K562 (cell line): Measurements from ENCODE around the gene SHB. TPM values are rescaled to one million over a fixed set of nuclear protein-coding genes. Genes with fewer than 3 reads are reported as not detected.

ENCODE experiments used
- ATAC-seq: fragments of 200-7000 bp; cut with Tn5 transposase; 3 replicates; pipeline ENCODE4 v1.9.1; 2020; ENCODE audit warnings: moderate library complexity
- BruUV-seq: library from RNA; stranded (reverse); fragments of 400-500 nt; replicated peaks from 2 replicates; lab custom pipeline; 2021; lab: Mats Ljungman, UMichigan
- CTCF ChIA-PET: fragments of 300-600 bp; formaldehyde crosslinking; extraction: SDS; loops from one replicate; lab custom pipeline; 2021; ENCODE audit warnings: low intra/inter-chr PET ratio; lab: Yijun Ruan, JAX
- POLR2A ChIA-PET: fragments of 300-600, 350-650 bp; sonication (Branson Sonifier 250); formaldehyde crosslinking; extraction: SDS; loops from one replicate; lab custom pipeline; 2021; ENCODE audit warnings: antibody characterized with exemption, inconsistent platforms; lab: Yijun Ruan, JAX
- DNase-seq, 4 experiments: peaks; one replicate each; pipeline versions ENCODE4 v3.0.0 to v3.0.0-alpha.2; 2011 to 2018; ENCODE audit warnings: low spot score in 3 of 4, mixed read lengths in 3 of 4; ENCODE audit errors: extremely low read depth in 1 of 4
- FAIRE-seq: peaks from 2 replicates; lab custom pipeline; 2011; peaks lifted over from hg19 to GRCh38; lab: Jason Lieb, UNC
- H2AFZ ChIP-seq: 2 replicates; pipeline ENCODE4 v1.6.0; 2011; ENCODE audit warnings: low read depth, low read length, control low read depth, inconsistent platforms
- H3K27ac ChIP-seq: fragments of 200-600 bp; 3 replicates; pipeline ENCODE4 v1.8.0; 2011; ENCODE audit warnings: low read depth, mild to moderate bottlenecking, control low read depth, inconsistent platforms, low read length, moderate library complexity, mixed read lengths; ENCODE audit errors: extremely low read depth
- H3K27me3 ChIP-seq, 2 experiments: fragments of 300-600 bp in 1 of 2; 2 replicates in 1 of 2; 3 replicates in 1 of 2; pipeline versions ENCODE4 v1.6.0 to v1.8.0; 2011; ENCODE audit warnings: inconsistent platforms in 2 of 2, low read length in 2 of 2, mild to moderate bottlenecking in 1 of 2, mixed read lengths in 1 of 2, moderate library complexity in 1 of 2; ENCODE audit not compliant: control insufficient read depth in 2 of 2, insufficient read depth in 2 of 2
- H3K36me3 ChIP-seq: fragments of 300-600 bp; 3 replicates; pipeline ENCODE4 v1.8.0; 2011; ENCODE audit warnings: mild to moderate bottlenecking, low read length, inconsistent platforms; ENCODE audit not compliant: control insufficient read depth, insufficient read depth
- H3K4me1 ChIP-seq, 2 experiments: fragments of 200-600 bp in 1 of 2; replicated peaks in 1 of 2; 2 replicates in 1 of 2; 3 replicates in 1 of 2; pipeline versions ENCODE4 v1.5.1 to v1.8.0; 2011; ENCODE audit warnings: inconsistent platforms in 2 of 2, low read length in 2 of 2, mild to moderate bottlenecking in 1 of 2, mixed read lengths in 1 of 2, moderate library complexity in 1 of 2; ENCODE audit not compliant: control insufficient read depth in 2 of 2, insufficient read depth in 2 of 2
- H3K4me2 ChIP-seq: 2 replicates; pipeline ENCODE4 v1.6.1; 2011; ENCODE audit warnings: low read length, control low read depth, inconsistent platforms, mixed read lengths; ENCODE audit not compliant: insufficient read depth
- H3K4me3 ChIP-seq: fragments of 200-600 bp; sonication (generic), shearing (Covaris generic); 2 replicates; pipeline ENCODE4 v1.5.1; 2016; ENCODE audit warnings: control low read depth, inconsistent platforms
- H3K79me2 ChIP-seq: fragments of 200-600 bp; 3 replicates; pipeline ENCODE4 v1.8.0; 2011; ENCODE audit warnings: low read length, inconsistent platforms; ENCODE audit not compliant: control insufficient read depth, insufficient read depth
- H3K9ac ChIP-seq, 2 experiments: 2 replicates each; pipeline versions ENCODE4 v1.6.0 to v1.6.1; 2011; ENCODE audit warnings: low read depth in 2 of 2, low read length in 2 of 2, control low read depth in 1 of 2, inconsistent platforms in 1 of 2, mild to moderate bottlenecking in 1 of 2, mixed read lengths in 1 of 2; ENCODE audit not compliant: insufficient read depth in 1 of 2
- H3K9me1 ChIP-seq: one replicate; pipeline ENCODE4 v1.6.0; 2011; ENCODE audit warnings: inconsistent platforms, mild to moderate bottlenecking, low read length, moderate library complexity; ENCODE audit not compliant: control insufficient read depth, insufficient read depth
- H3K9me3 ChIP-seq: replicated peaks from 2 replicates; pipeline ENCODE4 v1.5.1; 2011; ENCODE audit warnings: low read depth, low read length, inconsistent platforms; ENCODE audit not compliant: control insufficient read depth, insufficient read depth
- H4K20me1 ChIP-seq: replicated peaks from 2 replicates; pipeline ENCODE4 v1.6.1; 2011; ENCODE audit warnings: low read length, inconsistent platforms, mixed read lengths; ENCODE audit not compliant: control insufficient read depth, insufficient read depth
- ELF2 ChIP-seq: fragments of 250-450 bp; sonication (Bioruptor Pico); IDR thresholded peaks from 2 replicates; pipeline ENCODE4 v1.5.0; 2021; ENCODE audit warnings: mild to moderate bottlenecking
- ETV6 ChIP-seq, 3 experiments: fragments of 150-350 bp in 1 of 3; sonication (generic) in 1 of 3; formaldehyde crosslinking in 1 of 3; IDR thresholded peaks; 2 replicates each; pipeline versions ENCODE4 v1.6.1 to v1.8.0; 2014 to 2022; ENCODE audit warnings: borderline replicate concordance in 2 of 3, low read depth in 2 of 3, antibody characterized with exemption in 1 of 3, low read length in 1 of 3, mild to moderate bottlenecking in 1 of 3, missing genetic modification reagents in 1 of 3
- FOXJ3 ChIP-seq: sonication (generic); formaldehyde crosslinking; IDR thresholded peaks from 2 replicates; pipeline ENCODE4 v1.4.0; 2020; ENCODE audit warnings: mild to moderate bottlenecking, missing genetic modification reagents
- HBP1 ChIP-seq: fragments of 450-650 bp; formaldehyde crosslinking; IDR thresholded peaks from 2 replicates; pipeline ENCODE4 v1.4.0; 2022; ENCODE audit warnings: missing genetic modification characterization
- LCOR ChIP-seq: sonication (generic); formaldehyde crosslinking; IDR thresholded peaks from 2 replicates; pipeline ENCODE4 v1.8.0; 2022; ENCODE audit warnings: mild to moderate bottlenecking, missing genetic modification reagents
- RBM39 ChIP-seq: fragments of 200-400 bp; formaldehyde crosslinking; optimal IDR thresholded peaks from 2 replicates; pipeline ENCODE3; 2018; ENCODE audit warnings: low read depth, low read length
- TCF15 ChIP-seq: fragments of 250-450 bp; sonication (Bioruptor Pico); IDR thresholded peaks from 2 replicates; pipeline ENCODE4 v1.8.0; 2022; ENCODE audit warnings: moderate library complexity, mild to moderate bottlenecking, inconsistent platforms
- ZFX ChIP-seq: sonication (generic); formaldehyde crosslinking; IDR thresholded peaks from 2 replicates; pipeline ENCODE4 v1.8.0; 2022; ENCODE audit warnings: mild to moderate bottlenecking, missing genetic modification reagents, moderate library complexity
- ZKSCAN8 ChIP-seq: fragments of 200-800 bp; sonication (Bioruptor generic); IDR thresholded peaks from 2 replicates; pipeline ENCODE4 v1.6.1; 2016; ENCODE audit warnings: missing genetic modification characterization, missing compliant biosample characterization
- ZNF3 ChIP-seq: fragments of 250-450 bp; sonication (Bioruptor Pico); IDR thresholded peaks from 2 replicates; pipeline ENCODE4 v1.5.0; 2021; ENCODE audit warnings: mild to moderate bottlenecking, moderate library complexity
- WGBS: fragments of 100-300 bp; shearing (Covaris generic); methylation state at CpG from one replicate; pipeline ENCODE4 v1.1.6; 2016; ENCODE audit warnings: low coverage, mixed read lengths; ENCODE audit not compliant: insufficient coverage; ENCODE audit errors: missing lambda C conversion rate; 5-methylcytosine and 5-hydroxymethylcytosine counted together
- in situ Hi-C: fragments of 300-500 bp; cut with MboI; formaldehyde crosslinking; loops from 4 replicates; pipeline ENCODE4 v1.15.0; 2018; ENCODE audit warnings: inconsistent platforms, mixed read lengths
- intact Hi-C: fragments of 100-400 bp; cut with micrococcal nuclease; formaldehyde crosslinking; loops from 2 replicates; pipeline ENCODE4 v1.14.2; 2022
- polyA plus RNA-seq, 8 experiments: library from polyadenylated mRNA; depleted of rRNA in 4 of 8; stranded (reverse) in 5 of 8; unstranded in 3 of 8; fragments of >200 nt; fragmentation: Nextera tagmentation in 2 of 8; fragmentation: Illumina TruSeq in 1 of 8; extraction: Ambion mirVana in 2 of 8; extraction: Trizol in 1 of 8; gene quantifications; 2 replicates each; pipeline versions ENCODE4 v1.2.1 to v1.2.3, GENCODE V29; 2011 to 2014; ENCODE audit warnings: inconsistent platforms in 1 of 8, missing spikeins in 1 of 8
- total RNA-seq, 7 experiments: library from RNA; depleted of rRNA in 6 of 7; stranded (reverse); fragments of >200 nt in 6 of 7; fragmentation: Illumina TruSeq in 2 of 7; extraction: Trizol in 2 of 7; gene quantifications; 2 replicates each; pipeline versions ENCODE4 v1.2.1 to v1.2.3, GENCODE V29; 2011 to 2021; ENCODE audit warnings: low replicate concordance in 1 of 7
- TF ChIP-seq, protein P1 (sequence below): sonication (generic); formaldehyde crosslinking; IDR thresholded peaks from 2 replicates; pipeline ENCODE4 v1.8.1; 2023; ENCODE audit warnings: missing genetic modification reagents, mild to moderate bottlenecking, borderline replicate concordance

Gene SHB
- total and polyA plus RNA-seq, 9 of the 15 experiments (the other 6 are each of a cell fraction or from before 2014, with no cell fraction given) = 0.78 to 16.0 (median 5.3) TPM

DNA sequence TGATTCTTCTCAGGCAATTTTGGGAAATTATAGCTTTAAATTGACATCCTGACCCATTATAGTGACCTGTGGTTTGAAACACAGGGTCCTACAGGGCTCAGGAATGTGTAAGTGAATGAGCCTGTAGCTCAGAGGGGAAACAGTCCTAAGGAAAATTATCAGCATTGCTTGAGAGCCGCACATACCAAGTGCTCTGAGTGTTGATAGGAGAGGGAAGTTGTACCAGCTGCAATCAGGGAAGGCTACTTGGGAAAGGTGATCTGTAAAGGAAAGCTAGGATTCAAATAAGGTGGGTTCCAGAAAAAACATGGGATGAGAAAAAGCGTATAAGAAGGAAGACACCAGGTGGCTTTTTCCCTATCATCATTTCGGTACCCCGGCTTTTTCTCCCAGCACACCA lies 160.7 kb downstream of the SHB start:
- no peaks in the 10 kb centered on the region for H3K36me3 ChIP-seq
- intact Hi-C loops (no loop called here), in situ Hi-C loops (loop anchor here (5.0 to 10.0 kb wide), 3 partner anchors 153 to 449 kb away; partner anchors contain the start of genes POLR1E and TRMT10B)
- CTCF ChIA-PET = no interaction called here
- peaks cover 6% of the 10 kb centered on the region for H3K79me2 ChIP-seq
- H3K4me2 ChIP-seq = no peak overlapping the region
- peaks cover 22 to 32% of the 10 kb centered on the region in 2 experiments for H3K4me1 ChIP-seq
- no peak overlapping the region for H2AFZ ChIP-seq
- 43% methylated on average over 4 of the region's 4 CpGs for WGBS
- BruUV-seq = no TSS peak
- POLR2A ChIA-PET = interaction anchor here (0.6 to 1.0 kb wide), 4 partner anchors 180 to 427 kb away, joined by 3 to 5 read pairs (median 4); no protein-coding TSS in a partner anchor
- no peaks in the 10 kb centered on the region for H3K9me3 ChIP-seq
- H4K20me1 ChIP-seq = no peaks in the 10 kb centered on the region
- no peak overlapping the region for H3K9ac ChIP-seq
- no peak for ATAC-seq
- H3K4me3 ChIP-seq = no peak overlapping the region
- H3K27ac ChIP-seq = no peak overlapping the region
- no peak for FAIRE-seq
- DNase-seq = no peak
- no peak for TF ChIP-seq TCF15 (CRISPR knock-in tag)
- no peak for TF ChIP-seq HBP1 (CRISPR knock-in tag)
- TF ChIP-seq ELF2 = no peak
- TF ChIP-seq, protein P1, sequence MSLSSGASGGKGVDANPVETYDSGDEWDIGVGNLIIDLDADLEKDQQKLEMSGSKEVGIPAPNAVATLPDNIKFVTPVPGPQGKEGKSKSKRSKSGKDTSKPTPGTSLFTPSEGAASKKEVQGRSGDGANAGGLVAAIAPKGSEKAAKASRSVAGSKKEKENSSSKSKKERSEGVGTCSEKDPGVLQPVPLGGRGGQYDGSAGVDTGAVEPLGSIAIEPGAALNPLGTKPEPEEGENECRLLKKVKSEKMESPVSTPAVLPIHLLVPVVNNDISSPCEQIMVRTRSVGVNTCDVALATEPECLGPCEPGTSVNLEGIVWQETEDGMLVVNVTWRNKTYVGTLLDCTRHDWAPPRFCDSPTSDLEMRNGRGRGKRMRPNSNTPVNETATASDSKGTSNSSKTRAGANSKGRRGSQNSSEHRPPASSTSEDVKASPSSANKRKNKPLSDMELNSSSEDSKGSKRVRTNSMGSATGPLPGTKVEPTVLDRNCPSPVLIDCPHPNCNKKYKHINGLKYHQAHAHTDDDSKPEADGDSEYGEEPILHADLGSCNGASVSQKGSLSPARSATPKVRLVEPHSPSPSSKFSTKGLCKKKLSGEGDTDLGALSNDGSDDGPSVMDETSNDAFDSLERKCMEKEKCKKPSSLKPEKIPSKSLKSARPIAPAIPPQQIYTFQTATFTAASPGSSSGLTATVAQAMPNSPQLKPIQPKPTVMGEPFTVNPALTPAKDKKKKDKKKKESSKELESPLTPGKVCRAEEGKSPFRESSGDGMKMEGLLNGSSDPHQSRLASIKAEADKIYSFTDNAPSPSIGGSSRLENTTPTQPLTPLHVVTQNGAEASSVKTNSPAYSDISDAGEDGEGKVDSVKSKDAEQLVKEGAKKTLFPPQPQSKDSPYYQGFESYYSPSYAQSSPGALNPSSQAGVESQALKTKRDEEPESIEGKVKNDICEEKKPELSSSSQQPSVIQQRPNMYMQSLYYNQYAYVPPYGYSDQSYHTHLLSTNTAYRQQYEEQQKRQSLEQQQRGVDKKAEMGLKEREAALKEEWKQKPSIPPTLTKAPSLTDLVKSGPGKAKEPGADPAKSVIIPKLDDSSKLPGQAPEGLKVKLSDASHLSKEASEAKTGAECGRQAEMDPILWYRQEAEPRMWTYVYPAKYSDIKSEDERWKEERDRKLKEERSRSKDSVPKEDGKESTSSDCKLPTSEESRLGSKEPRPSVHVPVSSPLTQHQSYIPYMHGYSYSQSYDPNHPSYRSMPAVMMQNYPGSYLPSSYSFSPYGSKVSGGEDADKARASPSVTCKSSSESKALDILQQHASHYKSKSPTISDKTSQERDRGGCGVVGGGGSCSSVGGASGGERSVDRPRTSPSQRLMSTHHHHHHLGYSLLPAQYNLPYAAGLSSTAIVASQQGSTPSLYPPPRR (CRISPR knock-in tag) = no peak
- TF ChIP-seq RBM39 = no peak
- TF ChIP-seq ETV6 (IDR thresholded peaks at IDR 0.05; ENCODE audit: borderline replicate concordance in 1 of 2, low read depth in 2 of 2, low read length in 1 of 2) = no peak
- TF ChIP-seq ETV6 (CRISPR knock-in tag; IDR thresholded peaks at IDR 0.05; ENCODE audit: borderline replicate concordance) = no peak
- no peak for TF ChIP-seq ZNF3
- no peak for TF ChIP-seq FOXJ3 (CRISPR knock-in tag)
- no peak for TF ChIP-seq ZFX (CRISPR knock-in tag)
- no peak for TF ChIP-seq ZKSCAN8 (CRISPR knock-in tag)
- TF ChIP-seq LCOR = no peak
- H3K27me3 ChIP-seq = no peaks in the 10 kb centered on the region
- no peaks in the 10 kb centered on the region for H3K9me1 ChIP-seq
